Fibroblast of lung (primary cell): ENCODE measurements around the gene TMUB1. TPM values are rescaled to one million over a fixed set of nuclear protein-coding genes. Genes with fewer than 3 reads are reported as not detected.

Experiments
- DNase-seq, 2 donors: peaks; one replicate each; pipeline versions ENCODE4 v3.0.0 to v3.0.0-alpha.2; 2010; ENCODE audit warnings: low read depth in 2 of 2
- H2AFZ ChIP-seq: 2 replicates; pipeline ENCODE4 v1.5.1; 2012; ENCODE audit warnings: low read length, control low read depth, inconsistent platforms
- H3K27ac ChIP-seq: 2 replicates; pipeline ENCODE4 v1.5.1; 2011; ENCODE audit warnings: low read length, control low read depth; ENCODE audit not compliant: insufficient read depth
- H3K27me3 ChIP-seq: 2 replicates; pipeline ENCODE4 v1.5.1; 2011; ENCODE audit warnings: mild to moderate bottlenecking, low read length; ENCODE audit not compliant: control insufficient read depth, insufficient read depth
- H3K36me3 ChIP-seq: 2 replicates; pipeline ENCODE4 v1.5.1; 2011; ENCODE audit warnings: low read length; ENCODE audit not compliant: control insufficient read depth, insufficient read depth
- H3K4me1 ChIP-seq: 2 replicates; pipeline ENCODE4 v1.5.1; 2011; ENCODE audit warnings: low read length; ENCODE audit not compliant: control insufficient read depth, insufficient read depth; ENCODE audit errors: extremely low read depth
- H3K4me2 ChIP-seq: 2 replicates; pipeline ENCODE4 v1.5.1; 2011; ENCODE audit warnings: low read length, control low read depth; ENCODE audit not compliant: insufficient read depth; ENCODE audit errors: extremely low read depth
- H3K4me3 ChIP-seq, 4 experiments: fragments of 200-600 bp in 1 of 4; sonication (generic) in 1 of 4; replicated peaks in 1 of 4; 2 replicates each; pipeline ENCODE4 v1.5.1; 2011 to 2016; ENCODE audit warnings: low read length in 4 of 4, low read depth in 3 of 4, mild to moderate bottlenecking in 3 of 4, control low read depth in 2 of 4, inconsistent platforms in 1 of 4, mixed read lengths in 1 of 4; ENCODE audit not compliant: insufficient read depth in 1 of 4; ENCODE audit errors: control extremely low read depth in 1 of 4
- H3K79me2 ChIP-seq: 2 replicates; pipeline ENCODE4 v1.5.1; 2012; ENCODE audit warnings: mild to moderate bottlenecking, low read length, inconsistent platforms; ENCODE audit not compliant: control insufficient read depth, insufficient read depth
- H3K9ac ChIP-seq: 2 replicates; pipeline ENCODE4 v1.5.1; 2011; ENCODE audit warnings: mild to moderate bottlenecking, low read length, control low read depth; ENCODE audit not compliant: insufficient read depth
- H3K9me3 ChIP-seq: 2 replicates; pipeline ENCODE4 v1.5.1; 2012; ENCODE audit warnings: low read depth, low read length; ENCODE audit not compliant: control insufficient read depth, insufficient read depth
- H4K20me1 ChIP-seq: 2 replicates; pipeline ENCODE4 v1.5.1; 2011; ENCODE audit warnings: low read length; ENCODE audit not compliant: control insufficient read depth, insufficient read depth; ENCODE audit errors: extremely low read depth
- CTCF ChIP-seq, 2 donors: IDR thresholded peaks in 1 of 2; conservative IDR thresholded peaks in 1 of 2; 1 replicate in 1 of 2; 2 replicates in 1 of 2; pipeline ENCODE4 v1.5.1; 2011 to 2012; ENCODE audit warnings: low read length in 2 of 2, control low read depth in 1 of 2, inconsistent platforms in 1 of 2, low read depth in 1 of 2, mild to moderate bottlenecking in 1 of 2
- EZH2 ChIP-seq: IDR thresholded peaks from 2 replicates; pipeline ENCODE4 v1.5.1; 2012; ENCODE audit warnings: low read length, control low read depth, mild to moderate bottlenecking; ENCODE audit errors: missing control alignments
- polyA plus RNA-seq, 2 donors: library from polyadenylated mRNA; depleted of rRNA in 1 of 2; stranded (reverse) in 1 of 2; unstranded in 1 of 2; fragments of >200 nt; gene quantifications; 2 replicates each; pipeline ENCODE4 v1.2.1, GENCODE V29; 2011 to 2012; ENCODE audit warnings: missing spikeins in 1 of 2
- total RNA-seq: library from RNA; depleted of rRNA; stranded (reverse); fragments of >200 nt; gene quantifications from 2 replicates; pipeline ENCODE4 v1.2.1, GENCODE V29; 2014

TMUB1 gene
- total and polyA plus RNA-seq, 2 donors (not counting 1 experiment from before 2014, with no cell fraction given), result 11.9 to 20.3 TPM

GRCh38 chr7:151100921-151101320 lies 17.6 kb upstream of the TMUB1 start:
- H3K4me3 ChIP-seq, result no peak overlapping the region
- no peak overlapping the region for H2AFZ ChIP-seq
- no peak for DNase-seq
- H4K20me1 ChIP-seq, result no peaks in the 10 kb centered on the region
- TF ChIP-seq CTCF (conservative IDR thresholded peaks at IDR 0.05 in 1 of 2, IDR thresholded peaks at IDR 0.05 in 1 of 2; ENCODE audit: low read depth in 1 of 2, low read length in 2 of 2) (no peak), EZH2 (no peak)
- H3K4me2 ChIP-seq, result no peak overlapping the region
- H3K9ac ChIP-seq, result no peak overlapping the region
- no peaks in the 10 kb centered on the region for H3K36me3 ChIP-seq
- peaks cover under 1% of the 10 kb centered on the region for H3K4me1 ChIP-seq
- no peak overlapping the region for H3K27ac ChIP-seq
- H3K79me2 ChIP-seq, result peaks cover 38% of the 10 kb centered on the region
- H3K27me3 ChIP-seq, result no peaks in the 10 kb centered on the region
- H3K9me3 ChIP-seq, result no peaks in the 10 kb centered on the region

DNA sequence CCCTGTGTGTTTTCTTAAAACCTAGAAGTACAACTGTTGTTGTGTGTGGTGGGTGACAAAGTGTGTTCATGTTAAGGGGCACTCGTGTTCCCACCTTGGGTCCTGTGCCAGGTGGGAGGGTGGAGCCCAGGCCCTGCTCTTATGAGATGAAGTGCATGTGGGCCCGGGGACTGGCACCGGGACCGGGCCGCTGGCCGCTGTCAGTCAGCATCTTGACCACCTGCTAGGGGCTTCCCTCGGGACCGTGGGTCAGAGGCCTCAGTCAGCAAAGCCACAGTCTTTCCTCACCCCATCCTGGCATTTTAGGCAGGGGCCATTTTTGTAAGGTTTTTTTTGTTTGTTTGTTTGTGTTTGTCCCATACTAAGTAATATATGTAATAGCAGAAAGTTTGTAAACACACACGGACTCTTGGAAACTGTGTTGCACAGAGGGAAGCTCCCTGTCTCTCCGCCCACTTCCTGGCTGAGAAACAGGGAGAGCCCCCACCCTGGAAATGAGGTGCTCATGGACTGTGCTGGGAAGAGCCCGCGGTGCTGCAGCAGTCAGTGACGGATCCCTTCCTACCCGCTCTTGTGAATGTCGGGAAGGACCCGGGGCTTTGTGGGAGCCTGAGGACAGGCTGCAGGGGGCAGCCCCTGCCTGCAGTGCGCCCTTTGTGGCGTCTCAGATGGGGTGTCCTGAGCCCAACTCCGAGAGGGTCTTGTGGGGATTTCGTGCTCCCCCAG lies 16.4 kb upstream of the TMUB1 start:
- H3K9ac ChIP-seq, result no peak overlapping the region
- H3K79me2 ChIP-seq, result peaks cover 49% of the 10 kb centered on the region
- H3K36me3 ChIP-seq, result no peaks in the 10 kb centered on the region
- H3K9me3 ChIP-seq, result no peaks in the 10 kb centered on the region
- no peak overlapping the region for H3K27ac ChIP-seq
- H2AFZ ChIP-seq, result no peak overlapping the region
- no peak for DNase-seq
- TF ChIP-seq EZH2 (no peak), CTCF (conservative IDR thresholded peaks at IDR 0.05 in 1 of 2, IDR thresholded peaks at IDR 0.05 in 1 of 2; ENCODE audit: low read depth in 1 of 2, low read length in 2 of 2) (no peak)
- no peaks in the 10 kb centered on the region for H4K20me1 ChIP-seq
- H3K27me3 ChIP-seq, result no peaks in the 10 kb centered on the region
- H3K4me2 ChIP-seq, result no peak overlapping the region
- H3K4me3 ChIP-seq, result no peak overlapping the region
- peaks cover 3% of the 10 kb centered on the region for H3K4me1 ChIP-seq

DNA sequence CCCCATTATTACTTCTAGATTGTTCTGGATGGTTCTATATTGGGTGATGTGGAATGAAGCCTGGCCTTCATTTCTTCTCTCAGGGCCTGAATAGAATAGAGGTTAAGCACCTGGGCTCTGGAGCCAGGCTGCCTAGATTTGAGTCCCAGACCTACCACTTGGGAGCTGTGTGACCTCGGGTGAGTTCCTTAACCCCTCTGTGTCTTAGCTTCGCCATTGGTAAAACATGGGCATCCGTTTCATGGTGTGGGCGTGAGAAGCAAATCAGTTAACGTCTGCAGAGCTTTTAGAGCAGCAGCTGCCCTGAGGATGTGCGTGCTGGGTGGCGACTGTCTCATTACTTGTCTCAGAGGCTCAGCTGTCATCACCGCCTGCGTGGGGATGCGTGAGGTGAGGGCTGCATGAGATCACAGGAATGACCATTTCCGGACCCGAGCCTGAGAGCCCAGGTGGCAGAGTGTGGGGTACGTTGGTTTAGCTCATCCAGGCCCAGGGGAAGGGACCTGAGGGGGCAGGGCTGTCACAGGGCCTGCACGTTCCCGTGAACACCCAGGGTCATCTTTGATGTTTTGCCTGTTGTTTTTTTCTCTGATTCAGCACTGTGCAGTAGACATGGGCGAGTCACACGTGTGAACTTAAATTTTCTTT lies 12.7 kb upstream of the TMUB1 start:
- Histone ChIP-seq H3K27me3 (no peaks in the 10 kb centered on the region), H3K4me2 (no peak overlapping the region), H3K79me2 (peaks cover 75% of the 10 kb centered on the region), H3K9me3 (no peaks in the 10 kb centered on the region), H3K36me3 (no peaks in the 10 kb centered on the region), H3K4me1 (peaks cover 3% of the 10 kb centered on the region), H3K9ac (no peak overlapping the region), H3K27ac (no peak overlapping the region), H3K4me3 (no peak overlapping the region), H4K20me1 (no peaks in the 10 kb centered on the region), H2AFZ (no peak overlapping the region)
- no peak for DNase-seq
- TF ChIP-seq CTCF (conservative IDR thresholded peaks at IDR 0.05 in 1 of 2, IDR thresholded peaks at IDR 0.05 in 1 of 2; ENCODE audit: low read depth in 1 of 2, low read length in 2 of 2) (no peak), EZH2 (no peak)
